ENCODE measurements around the gene DUS2. TPM values are rescaled to one million over a fixed set of nuclear protein-coding genes. Genes with fewer than 3 reads are reported as not detected.
"Not testable (repeated sequence)": the region's sequence is repeated elsewhere in the genome, so short reads cannot be mapped to it uniquely, and the experiment has no call there.

Gene DUS2
- polyA plus RNA-seq (2013, experiment 1 of 2; ENCODE audit: insufficient read length) = 12.6 TPM
- 11.6 TPM for polyA plus RNA-seq (2013, experiment 2 of 2; ENCODE audit: insufficient read length)

DNA sequence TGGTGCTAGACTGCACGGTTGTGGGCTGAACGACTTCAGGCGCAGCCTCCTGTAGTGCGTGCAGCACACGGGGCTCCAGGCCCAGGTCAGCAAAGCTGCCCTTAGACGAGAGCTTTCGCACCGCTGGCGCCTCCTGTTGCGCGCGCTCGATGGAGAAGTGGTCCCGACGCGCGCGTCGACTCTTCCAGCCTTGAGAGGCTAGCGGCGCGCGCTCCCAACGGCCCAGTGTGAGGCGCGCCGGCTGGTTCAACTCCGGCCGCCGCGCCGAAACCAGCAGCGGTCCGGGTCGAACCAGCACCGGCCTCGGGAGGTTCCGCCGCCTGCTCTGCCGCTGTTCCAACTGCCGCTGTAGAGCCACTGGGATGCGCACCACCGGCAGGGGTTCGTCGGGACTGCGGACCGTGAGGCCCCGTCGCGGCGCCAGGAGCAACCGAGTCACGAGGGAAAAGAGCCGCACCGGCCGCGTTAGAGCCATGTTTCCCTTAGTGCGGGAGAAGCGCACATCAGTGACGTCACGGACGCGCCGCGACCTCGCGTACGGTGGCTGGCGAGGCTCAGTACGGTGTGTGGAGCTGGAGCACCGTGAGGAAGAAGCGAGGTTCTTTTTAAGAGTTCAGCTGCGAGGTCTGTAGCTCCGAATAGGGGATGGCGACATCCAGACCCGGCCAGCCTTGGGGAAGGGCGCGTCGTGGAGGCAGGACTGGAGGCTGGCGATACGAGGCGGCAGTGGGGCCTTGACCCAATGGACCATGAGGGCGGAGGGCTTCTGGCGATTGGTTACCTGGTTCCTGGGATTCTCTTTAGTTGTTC lies at the start of gene DUS2, which contains the start of gene DDX28:
Gene DUS2 (plus strand): TSS at position 557 of the 810 bp plus-strand sequence. CDS start 14,740 bp downstream, outside the sequence.
Gene DDX28 (minus strand): TSS at position 505 of the 810 bp plus-strand sequence. CDS start 30 bp downstream, at position 475.
- DNase-seq = peak; percentile 92

DNA sequence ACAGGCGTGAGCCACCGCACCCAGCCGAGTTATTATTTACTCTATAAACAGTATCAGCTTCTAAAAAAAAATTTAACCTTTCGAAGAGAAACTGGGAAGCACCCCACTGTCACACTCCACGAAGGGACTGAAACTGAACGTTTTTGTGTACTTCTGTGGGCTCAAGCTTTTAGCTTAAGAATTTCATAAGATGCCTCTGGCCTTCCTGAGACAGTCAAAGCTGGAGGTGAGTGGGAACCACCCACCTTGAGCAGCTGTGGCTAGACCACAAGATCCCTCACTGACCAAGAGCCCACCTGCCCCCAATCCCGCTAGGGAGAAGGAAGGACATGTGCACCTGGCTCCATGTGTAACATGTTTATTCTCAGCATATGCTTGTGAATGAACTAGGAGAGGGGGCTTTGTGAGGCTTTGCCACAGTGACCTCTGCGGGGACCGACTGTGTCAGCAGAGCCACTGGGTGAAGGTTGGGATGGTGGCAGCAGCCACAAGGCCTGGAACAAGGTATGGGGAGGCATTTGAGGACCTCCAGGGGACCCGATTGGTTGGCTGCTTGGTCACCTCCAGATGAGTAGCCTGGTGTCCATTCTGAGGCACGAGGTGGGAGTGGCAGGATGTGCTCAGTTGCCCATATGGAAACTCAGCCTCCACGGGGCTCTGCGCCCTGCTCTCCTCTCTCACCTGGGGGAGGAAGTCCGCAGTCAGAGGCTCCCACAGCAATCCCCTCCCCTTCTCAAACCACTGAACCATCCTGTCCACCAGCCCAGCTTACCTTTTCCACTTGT lies 47.6 kb upstream of the DUS2 start:
- DNase-seq = no peak

DNA sequence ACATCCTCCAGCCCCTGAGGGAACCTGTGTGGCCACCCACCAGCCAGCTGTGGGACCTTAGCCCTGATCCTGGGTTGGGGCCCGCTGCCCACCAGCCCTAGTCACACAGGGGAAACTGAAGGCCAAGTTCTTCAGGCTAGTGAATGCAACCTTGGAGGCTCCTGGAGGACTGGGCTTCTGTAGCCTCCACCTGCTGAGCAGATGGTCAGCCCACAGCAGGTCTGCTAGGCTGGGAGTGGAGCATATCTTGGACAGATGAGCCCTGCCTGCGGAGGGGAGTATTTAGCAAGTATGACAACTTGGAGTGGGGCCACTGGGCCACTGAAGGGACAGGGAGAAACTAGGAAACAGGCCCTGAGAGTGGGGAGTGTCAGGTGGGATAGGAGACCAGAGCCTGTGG lies 46.9 kb upstream of the DUS2 start:
- DNase-seq = no peak

DNA sequence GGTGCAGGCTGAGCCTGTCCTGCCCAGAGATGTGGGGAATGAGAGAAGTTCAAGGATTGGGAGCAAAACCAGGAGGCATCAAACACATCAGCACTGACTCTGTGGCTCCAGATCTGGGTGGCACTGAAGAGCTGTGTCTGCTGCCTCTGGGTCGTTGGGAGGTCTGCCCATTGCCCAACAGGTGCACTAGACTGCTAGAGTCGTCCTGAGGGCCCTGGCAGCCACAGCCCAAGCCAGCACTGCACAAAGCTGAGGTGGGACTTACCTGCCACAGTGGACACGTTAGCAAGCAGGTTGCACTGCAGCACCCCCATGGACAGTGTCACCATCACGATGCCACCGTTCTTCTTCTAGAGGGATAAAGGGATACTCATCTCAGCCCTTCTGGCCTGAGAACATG lies 46.1 kb upstream of the DUS2 start:
- DNase-seq = no peak

DNA sequence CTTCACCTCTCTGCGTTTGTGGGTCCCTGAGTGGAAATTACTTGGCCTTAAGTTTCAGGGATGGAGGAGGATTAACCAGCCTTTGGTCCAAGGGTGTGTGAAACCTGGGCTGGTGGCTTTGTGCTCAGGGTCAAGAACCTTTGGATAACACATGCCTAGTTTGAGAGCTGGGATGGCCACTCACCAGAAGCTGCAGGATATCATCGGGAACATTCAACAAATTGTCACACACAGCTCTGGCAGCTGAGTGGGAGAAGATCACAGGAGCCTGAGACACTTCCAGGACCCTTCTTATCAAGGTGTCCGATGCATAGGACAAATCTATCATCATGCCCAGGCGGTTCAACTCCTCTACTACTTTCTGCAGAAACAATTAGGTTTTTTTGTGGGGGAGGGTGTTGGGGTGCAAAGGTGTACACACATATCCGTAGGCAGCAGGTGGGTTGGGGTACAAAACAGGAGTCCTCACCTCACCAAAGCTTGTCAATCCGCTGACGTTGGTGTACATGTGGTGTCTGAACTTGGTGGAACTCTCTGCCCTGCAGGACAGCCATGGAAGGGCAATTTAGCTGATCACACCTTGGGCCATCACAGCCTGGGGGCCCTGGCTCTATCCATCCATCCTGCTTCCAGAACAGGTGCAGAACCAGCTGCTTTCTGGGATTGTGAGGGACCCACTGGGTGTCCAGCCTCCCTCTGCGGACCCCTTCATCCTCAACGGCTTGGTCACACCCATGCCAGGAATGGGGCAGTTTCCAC lies 45.4 kb upstream of the DUS2 start:
- DNase-seq = no peak

DNA sequence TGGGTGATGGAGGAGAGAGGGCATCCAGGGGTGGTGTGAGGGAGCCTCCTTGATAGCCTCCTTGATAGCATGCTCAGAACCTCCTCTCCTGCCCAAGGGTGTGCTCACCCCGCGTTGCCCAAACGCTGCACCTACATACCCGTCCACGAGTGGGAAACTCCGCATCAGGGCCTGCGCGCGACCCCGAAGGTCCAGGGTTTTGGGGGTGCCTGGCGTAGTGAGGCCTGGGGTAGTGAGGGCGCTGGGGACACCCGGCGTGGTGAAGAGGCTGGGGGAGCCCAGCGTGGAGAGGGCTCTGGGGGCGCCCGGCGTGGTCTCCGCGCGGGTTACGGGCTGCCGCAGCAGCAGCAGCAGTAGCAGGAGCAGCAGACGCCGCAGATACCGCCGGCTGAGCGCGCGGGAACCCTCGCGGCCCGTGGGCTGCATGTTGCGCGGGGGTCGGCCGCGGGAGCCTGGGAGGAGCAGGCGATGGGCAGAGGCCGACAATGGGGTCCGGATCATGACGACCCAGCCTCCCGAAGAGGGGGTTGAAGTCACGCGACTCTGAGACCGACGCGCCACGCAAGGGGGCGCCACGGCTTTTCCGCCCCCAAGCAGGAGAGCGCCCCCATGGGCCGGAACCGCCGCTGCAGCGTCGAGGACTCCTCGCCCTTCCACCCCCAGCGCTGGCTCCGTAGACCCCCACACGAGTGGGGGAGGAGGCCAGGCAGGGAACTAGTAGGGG lies 43.0 kb upstream of the DUS2 start, which contains the start of gene DPEP3:
Gene DPEP3 (minus strand): TSS at position 545 of the 724 bp plus-strand sequence. CDS start 119 bp downstream, at position 426.
- DNase-seq = no peak

DNA sequence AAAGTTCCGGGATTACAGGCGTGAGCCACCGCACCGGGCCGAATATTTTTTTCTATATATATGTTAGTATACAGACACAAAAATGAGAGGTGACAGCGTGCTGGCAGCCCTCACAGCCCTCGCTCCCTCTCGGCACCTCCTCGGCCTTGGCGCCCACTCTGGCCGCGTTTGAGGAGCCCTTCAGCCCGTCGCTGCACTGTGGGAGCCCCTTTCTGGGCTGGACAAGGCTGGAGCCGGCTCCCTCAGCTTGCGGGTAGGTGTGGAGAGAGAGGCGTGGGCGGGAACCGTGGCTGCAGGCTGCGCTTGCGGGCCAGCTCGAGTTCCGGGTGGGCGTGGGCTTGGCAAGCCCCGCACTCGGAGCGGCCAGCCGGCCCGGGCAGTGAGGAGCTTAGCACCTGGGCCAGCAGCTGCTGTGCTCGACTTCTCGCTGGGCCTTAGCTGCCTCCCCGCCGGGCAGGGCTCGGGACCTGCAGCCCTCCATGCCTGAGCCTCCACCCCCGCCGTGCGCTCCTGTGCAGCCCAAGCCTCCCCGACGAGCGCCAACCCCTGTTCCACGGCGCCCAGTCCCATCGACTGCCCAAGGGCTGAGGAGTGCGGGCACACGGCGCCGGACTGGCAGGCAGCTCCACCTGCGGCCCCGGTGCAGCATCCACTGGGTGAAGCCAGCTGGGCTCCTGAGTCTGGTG lies 40.9 kb upstream of the DUS2 start:
- DNase-seq = no peak

DNA sequence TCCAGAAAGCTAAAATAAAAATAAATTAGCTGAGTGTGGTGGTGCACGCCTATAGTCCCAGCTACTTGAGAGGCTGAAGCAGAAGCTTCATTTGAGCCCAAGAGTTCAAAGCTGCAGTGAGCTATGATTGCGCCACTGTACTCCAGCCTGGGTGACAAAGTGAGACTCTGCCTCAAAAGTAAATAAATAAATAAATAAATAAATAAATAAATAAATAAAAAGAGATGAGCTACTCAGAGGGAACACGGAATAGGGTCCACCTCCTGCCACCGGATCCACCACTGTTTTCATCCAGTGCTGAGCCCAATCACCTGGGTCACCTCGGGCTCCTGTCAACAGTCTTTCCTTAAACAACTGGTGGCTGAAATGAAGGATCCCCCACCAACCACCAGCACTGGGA lies 36.1 kb upstream of the DUS2 start:
- DNase-seq = no peak

DNA sequence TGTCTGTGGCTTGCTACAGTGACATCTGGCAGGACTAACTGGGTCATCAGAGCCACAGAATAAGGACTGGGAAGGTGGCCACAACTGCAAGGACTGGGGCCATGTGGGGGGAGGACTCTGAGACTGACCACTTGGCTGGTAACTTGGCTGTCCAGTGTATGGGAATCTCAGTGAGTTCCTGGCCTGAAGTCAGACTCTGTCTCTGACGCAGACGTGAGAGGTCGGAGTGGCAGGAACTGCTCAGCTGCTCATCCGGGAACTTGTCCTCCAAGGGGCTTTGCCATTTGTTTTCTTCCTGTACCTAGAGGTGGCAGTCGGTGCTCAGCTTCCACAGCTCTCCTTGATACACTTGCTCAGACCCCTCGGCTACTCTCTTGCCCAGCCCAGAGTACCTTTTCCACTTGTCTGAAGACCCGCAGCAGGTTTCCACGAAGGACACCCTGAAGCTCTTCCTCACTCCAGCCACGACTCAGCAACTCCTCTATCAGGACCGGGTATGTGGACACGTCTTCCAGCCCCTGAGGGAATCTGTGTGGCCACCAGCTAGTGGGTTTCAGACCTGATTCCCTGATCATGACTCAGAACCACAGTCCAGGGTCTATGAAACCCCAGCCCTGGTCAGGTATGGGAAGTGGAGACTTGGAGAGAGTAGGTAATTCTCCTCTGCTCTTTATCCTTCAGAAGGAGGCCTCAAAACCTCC lies 35.5 kb upstream of the DUS2 start:
- DNase-seq = no peak

DNA sequence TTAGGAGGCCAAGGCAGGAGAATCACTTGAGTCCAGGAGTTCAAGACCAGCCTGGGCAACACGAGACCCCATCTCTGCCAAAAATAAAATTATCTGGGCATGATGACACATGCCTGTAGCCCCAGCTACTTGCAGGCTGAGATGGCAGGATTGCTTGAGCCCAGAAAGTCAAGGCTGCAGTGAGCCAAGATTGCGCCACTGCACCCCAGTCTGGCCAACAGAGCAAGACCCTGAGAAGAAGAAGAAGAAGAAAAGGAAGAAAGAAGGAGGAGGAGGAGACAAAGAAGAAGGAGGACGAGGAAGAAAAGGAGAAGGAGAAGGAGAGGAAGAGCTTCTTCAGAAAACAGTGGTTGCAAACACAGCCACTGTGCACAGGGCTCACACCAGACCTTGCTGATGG lies 34.4 kb upstream of the DUS2 start:
- DNase-seq = no peak

DNA sequence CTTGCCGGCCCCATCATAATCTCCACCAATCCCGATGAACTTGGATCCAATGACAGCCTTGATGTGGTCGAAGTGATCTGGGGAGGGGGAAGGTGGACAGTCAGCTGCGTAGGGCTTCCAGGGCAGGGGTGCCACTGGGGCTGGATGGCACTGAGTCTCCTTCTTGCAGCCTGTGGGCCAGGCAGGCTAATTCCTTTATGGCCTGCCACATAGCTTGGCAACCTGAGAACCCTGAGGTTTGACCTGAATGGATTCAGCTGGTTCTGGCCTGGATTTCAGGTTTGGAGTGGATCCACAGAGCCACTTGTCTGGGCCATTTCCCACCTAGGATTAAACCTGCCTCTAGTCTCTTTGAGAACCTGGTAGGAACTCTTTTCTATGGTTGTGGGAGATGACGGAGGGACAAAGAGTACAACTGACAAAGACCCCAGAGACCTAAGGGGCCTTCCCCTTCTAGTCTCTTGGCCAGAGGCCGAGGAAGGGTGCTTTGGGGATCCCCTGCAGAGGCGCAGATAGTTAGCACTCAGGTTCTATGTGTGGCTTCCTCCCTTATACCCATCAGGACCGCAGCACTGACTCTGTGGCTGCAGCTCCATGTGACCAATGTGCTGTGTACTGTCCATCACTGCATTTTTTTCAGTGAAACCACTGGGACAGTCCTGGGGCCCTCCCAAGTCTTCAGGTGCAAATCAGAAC lies 33.6 kb upstream of the DUS2 start:
- DNase-seq = no peak

DNA sequence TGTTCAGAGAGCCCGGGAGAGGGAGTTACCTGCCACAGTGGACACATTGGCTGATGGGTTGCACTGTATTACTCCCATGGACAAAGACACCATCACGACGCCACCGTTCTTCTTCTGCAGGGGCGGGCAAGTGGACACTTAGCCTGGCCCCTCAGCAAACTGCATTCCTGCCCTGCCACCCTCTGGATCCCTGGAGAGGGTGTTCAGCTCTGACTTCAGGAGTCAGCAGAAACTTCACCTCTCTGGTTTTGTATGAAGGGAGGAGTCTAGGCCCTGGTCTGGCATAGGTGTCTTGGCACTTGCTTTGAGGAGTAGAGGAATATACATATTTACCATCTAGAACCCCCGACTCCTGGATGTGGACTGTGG lies 33.1 kb upstream of the DUS2 start:
- DNase-seq = no peak

DNA sequence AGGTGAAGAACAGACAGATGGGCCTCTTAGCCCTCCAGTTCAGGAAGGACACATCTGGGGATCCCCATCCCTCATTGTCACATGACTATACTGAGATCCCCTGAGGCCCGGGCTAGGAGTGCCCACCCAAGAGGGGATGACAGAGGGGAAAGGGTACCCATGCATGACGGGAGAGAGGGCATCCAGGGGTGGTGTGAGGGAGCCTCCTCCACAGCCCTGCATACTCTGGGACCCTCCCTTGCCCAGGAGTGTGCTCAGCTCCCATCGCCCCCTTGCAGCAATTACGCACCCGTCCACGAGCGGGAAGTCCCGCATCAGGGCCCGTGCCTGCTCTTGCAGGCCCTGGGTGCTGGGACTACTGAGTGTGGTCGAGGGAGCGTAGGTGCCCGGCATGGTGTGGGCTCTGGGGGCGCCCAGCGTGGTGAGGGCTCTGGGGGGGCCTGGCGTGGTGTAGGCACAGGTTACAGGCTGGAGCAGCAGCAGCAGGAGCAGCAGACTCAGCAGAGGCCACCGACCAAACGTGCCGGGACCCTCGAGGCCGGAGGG lies 30.4 kb upstream of the DUS2 start:
- DNase-seq = no peak

DNA sequence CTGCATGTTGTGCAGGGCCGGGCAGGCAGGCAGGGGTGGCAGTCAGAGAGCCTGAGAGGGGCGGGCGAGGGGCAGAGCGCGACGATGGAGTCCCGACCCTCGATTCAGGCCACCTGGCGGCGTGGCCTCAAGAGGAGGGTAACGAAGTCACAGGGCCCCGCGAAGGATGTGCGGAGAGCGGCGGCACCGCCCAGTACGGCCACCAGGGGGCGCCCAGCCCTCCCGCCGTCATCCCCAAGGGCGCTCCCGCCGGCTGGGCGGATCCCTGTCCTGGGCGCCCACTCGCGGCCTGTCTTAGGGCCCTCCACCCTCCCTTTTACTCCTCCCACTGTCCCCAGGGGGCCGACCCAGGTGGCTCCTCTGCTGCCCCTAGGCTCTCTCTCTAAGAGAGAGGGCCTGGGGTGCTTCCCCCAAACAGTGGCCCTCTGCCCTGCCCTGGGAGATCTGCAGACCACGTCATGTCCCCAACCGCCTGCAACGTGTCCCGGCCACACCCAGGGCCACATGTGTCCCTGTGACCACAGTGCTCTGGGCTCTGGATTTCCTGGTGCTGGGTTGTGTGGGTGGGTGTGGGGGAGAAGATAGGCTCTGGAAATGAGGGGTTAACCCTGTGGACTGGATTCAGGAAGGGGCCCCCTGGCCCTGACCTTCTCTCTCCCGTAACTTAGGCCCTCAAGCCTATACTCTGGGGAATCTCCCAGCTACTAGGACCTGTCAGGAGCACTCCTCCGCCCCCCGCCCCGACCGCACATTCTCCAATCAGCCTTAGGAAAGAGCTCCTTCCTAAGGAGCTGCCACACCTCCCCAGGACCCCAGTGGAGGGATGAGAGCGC lies 29.7 kb upstream of the DUS2 start:
- peak; percentile 78 for DNase-seq

DNA sequence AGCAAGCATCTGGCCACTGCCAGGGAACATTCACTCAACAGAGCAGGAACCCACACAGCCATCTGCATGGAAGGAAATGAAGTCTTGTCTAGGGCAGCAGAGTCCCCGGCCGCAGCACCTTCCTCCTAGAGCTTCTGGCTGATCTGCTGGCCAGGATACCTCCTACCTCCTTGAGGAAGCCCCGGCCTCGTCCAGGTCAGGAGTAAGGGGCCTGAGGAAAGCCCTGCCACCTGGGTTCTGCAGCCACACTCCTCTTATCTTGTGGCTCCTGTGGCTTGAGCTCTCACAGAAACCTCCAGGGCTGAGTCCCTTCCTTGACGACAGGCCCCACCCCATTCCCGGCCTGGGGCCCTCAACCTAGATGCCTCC lies 29.1 kb upstream of the DUS2 start:
- not testable (repeated sequence) for DNase-seq

DNA sequence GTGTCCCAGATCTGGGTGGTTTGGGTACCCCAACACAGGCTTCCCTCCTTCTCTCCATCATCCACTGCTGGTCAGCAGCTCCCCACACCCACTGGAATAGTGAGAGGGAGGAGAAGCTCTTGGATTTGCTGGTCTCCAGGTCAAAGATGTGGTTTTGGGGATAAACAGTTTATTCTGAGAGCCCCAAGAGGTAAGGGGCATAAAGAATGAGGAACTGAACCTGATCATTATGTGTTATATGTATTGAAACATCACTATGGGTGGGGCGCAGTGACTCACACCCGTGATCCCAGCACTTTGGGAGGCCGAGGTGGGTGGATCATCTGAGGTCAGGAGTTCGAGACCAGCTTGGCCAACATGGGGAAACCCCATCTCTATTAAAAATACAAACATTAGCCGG lies 27.7 kb upstream of the DUS2 start:
- no peak for DNase-seq

DNA sequence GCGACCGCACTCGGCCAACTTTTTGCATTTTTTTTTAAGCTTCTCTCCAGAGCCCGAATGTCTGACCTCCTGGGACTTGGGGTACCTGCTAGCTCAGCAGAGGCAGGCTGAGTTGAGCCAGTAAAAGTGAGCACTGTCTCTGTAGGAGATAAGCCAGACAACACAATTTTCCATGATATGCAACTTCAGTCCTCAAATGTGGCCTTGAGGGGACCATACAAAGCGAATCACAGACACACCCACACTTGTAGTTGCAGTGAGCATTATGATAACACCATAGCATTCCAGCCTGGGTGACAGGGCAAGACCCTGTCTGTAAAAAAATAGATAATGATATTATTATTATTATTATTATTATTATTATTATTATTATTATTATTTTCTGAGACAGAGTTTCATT lies 26.4 kb upstream of the DUS2 start:
- no peak for DNase-seq

DNA sequence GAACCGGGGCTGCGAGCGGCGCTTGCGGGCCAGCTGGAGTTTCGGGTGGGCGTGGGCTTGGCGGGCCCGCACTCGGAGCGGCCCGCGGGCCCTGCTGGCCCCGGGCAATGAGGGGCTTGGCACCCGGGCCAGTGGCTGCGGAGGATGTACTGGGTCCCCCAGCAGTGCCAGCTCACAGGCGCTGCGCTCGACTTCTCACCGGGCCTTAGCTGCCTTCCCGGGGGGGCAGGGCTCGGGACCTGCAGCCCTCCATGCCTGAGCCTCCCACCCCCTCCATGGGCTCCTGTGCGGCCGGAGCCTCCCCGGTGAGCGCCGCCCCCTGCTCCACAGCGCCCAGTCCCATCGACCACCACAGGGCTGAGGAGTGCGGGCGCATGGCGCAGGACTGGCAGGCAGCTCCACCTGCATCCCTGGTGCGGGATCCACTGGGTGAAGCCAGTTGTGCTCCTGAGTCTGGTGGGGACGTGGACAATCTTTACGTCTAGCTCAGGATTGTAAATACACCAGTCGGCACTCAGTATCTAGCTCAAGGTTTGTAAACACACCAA lies 24.8 kb upstream of the DUS2 start:
- not testable (repeated sequence) for DNase-seq

Data from fibroblast of skin of scalp (primary cell).